Fibroblast of mammary gland (primary cell): ENCODE measurements around the gene PRSS38.
"Not testable (repeated sequence)": the region's sequence is repeated elsewhere in the genome, so short reads cannot be mapped to it uniquely, and the experiment has no call there.

Source experiments
- DNase-seq: peaks from one replicate; pipeline ENCODE4 v3.0.0-alpha.2; 2010; ENCODE audit warnings: low read depth
- H3K4me3 ChIP-seq: 2 replicates; pipeline ENCODE4 v1.5.1; 2011; ENCODE audit warnings: low read depth, mild to moderate bottlenecking, low read length, moderate library complexity; ENCODE audit not compliant: control insufficient read depth
- CTCF ChIP-seq: conservative IDR thresholded peaks from 2 replicates; pipeline ENCODE4 v1.5.1; 2011; ENCODE audit warnings: low read depth, low read length, inconsistent platforms; ENCODE audit not compliant: control insufficient read depth, insufficient read depth

The PRSS38 gene

DNA sequence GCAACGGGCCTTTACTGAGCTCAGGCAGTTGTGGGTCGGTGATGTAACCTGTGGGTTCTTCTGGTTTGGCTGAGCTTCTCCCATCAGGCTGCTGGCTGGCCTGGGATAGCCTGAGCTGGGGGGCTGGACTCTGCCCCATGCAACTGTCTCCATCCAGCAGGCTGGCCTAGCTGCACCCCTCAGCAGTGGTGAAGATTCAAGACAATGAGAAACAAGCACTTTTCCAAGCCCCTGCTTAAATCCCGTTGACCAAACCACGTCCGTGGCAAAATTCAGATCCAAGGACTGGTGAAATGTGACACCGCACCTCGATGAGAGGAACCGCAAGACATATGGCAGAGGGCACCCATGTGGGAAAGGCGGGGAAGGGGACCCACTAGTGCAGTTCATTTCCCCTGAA lies 25.6 kb downstream of the PRSS38 start:
- no peak overlapping the region for H3K4me3 ChIP-seq
- TF ChIP-seq CTCF = no peak
- DNase-seq = no peak

- no peak overlapping the region for H3K4me3 ChIP-seq
- TF ChIP-seq CTCF = no peak
- DNase-seq = no peak
Observed at GRCh38 chr1:227844320-227845146, 29.1 kb downstream of the PRSS38 start.

GRCh38 chr1:227845147-227845458 lies 29.6 kb downstream of the PRSS38 start:
- DNase-seq = no peak
- TF ChIP-seq CTCF = no peak
- H3K4me3 ChIP-seq = no peak overlapping the region

DNA sequence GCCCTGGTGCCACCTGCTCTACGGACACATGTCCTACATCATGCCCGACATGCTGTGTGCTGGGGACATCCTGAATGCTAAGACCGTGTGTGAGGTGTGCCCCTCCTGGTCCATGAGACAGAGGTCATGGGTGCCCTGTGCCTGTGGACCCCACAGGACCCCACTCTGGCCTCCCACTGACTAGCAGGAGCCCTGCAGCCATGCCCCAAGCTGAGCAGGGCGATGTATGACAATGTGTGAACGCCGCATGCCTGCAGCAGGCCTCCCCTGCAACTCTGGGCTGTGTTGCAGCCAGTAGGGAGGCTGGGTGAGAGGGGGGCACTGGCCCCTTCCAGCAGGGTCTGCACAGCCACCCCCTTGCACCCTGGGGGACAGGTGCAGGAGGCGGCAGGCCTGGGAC lies 30.0 kb downstream of the PRSS38 start:
- TF ChIP-seq CTCF = no peak
- no peak overlapping the region for H3K4me3 ChIP-seq
- no peak for DNase-seq

- H3K4me3 ChIP-seq = no peak overlapping the region
- no peak for DNase-seq
- no peak for TF ChIP-seq CTCF
Observed at GRCh38 chr1:227846265-227846858, 30.9 kb downstream of the PRSS38 start.

DNA sequence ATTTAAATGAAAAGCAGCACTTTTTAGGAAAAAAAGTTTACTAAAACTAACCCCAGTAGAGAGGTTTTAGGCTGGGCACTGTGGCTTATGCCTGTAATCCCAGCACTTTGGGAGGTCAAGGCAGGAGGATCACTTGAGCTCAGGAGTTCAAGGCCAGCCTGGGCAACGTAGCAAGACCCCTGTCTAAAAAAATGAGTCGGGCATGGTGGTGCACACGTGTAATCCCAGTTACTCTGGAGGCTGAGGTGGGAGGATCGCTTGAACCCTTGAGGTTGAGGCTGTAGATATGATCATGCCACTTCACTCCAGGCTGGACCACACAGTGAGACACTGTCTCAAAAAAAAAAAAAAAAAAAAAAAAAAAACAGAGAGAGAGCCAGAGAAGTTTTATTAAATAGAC lies 31.6 kb downstream of the PRSS38 start:
- not testable (repeated sequence) for H3K4me3 ChIP-seq, DNase-seq

GRCh38 chr1:227848430-227848932 lies 33.0 kb downstream of the PRSS38 start:
- H3K4me3 ChIP-seq = no peak overlapping the region
- no peak for DNase-seq
- TF ChIP-seq CTCF = no peak
